Peyer's patch (tissue), 4 donors: Measurements from ENCODE around the gene KPNA4. TPM values are rescaled to one million over a fixed set of nuclear protein-coding genes. Genes with fewer than 3 reads are reported as not detected.

Experiments used
- DNase-seq, 3 donors: peaks; one replicate each; pipeline ENCODE4 v3.0.0-alpha.2; 2017 to 2019
- H3K27ac ChIP-seq, 4 donors: fragments of 200-600 bp; sonication (generic); one replicate each; pipeline ENCODE4 v1.5.1; 2016 to 2019
- H3K27me3 ChIP-seq, 2 donors: fragments of 200-600 bp; sonication (generic); one replicate each; pipeline ENCODE4 v1.5.1; 2019
- H3K36me3 ChIP-seq, 3 donors: fragments of 200-600 bp; sonication (generic); one replicate each; pipeline ENCODE4 v1.5.1; 2016 to 2019
- H3K4me1 ChIP-seq, 4 donors: fragments of 200-600 bp; sonication (generic); one replicate each; pipeline ENCODE4 v1.5.1; 2016 to 2019
- H3K4me3 ChIP-seq, 4 donors: fragments of 200-600 bp; sonication (generic); 1 replicate in 3 of 4; 2 replicates in 1 of 4; pipeline ENCODE4 v1.5.1; 2016 to 2019; ENCODE audit warnings: mild to moderate bottlenecking in 1 of 4
- H3K9me3 ChIP-seq, 4 donors: fragments of 200-600 bp; sonication (generic); one replicate each; pipeline ENCODE4 v1.5.1; 2016 to 2019; ENCODE audit warnings: mild to moderate bottlenecking in 1 of 4
- POLR2A ChIP-seq, 2 donors: fragments of 450-650 bp; IDR thresholded peaks; one replicate each; pipeline ENCODE4 v1.5.1; 2017; ENCODE audit warnings: antibody characterized with exemption in 2 of 2, mild to moderate bottlenecking in 2 of 2, moderate library complexity in 2 of 2
- small RNA-seq, 2 donors: library from RNA; depleted of rRNA; stranded (forward); fragments of <200 nt; gene quantifications; one replicate each; pipeline ENCODE3, GENCODE V24; 2016
- total RNA-seq, 4 donors: library from RNA; depleted of rRNA; stranded (reverse); fragments of >200 nt; gene quantifications; one replicate each; pipeline ENCODE4 v1.1.0, GENCODE V29; 2016
- TF ChIP-seq, protein P1 (sequence below), 6 experiments: fragments of 450-650 bp in 4 of 6; fragments of 200-600 bp in 2 of 6; sonication (generic) in 1 of 6; IDR thresholded peaks; one replicate each; pipeline ENCODE4 v1.5.1; 2017 to 2019; ENCODE audit warnings: antibody characterized with exemption in 6 of 6, mild to moderate bottlenecking in 3 of 6, moderate library complexity in 1 of 6

KPNA4 gene
- total RNA-seq, 4 donors from 2014 or later = 15.2 to 20.5 (median 18.4) TPM

- H3K36me3 ChIP-seq = no peaks in the 10 kb centered on the region
- TF ChIP-seq POLR2A (IDR thresholded peaks at IDR 0.05) = peak in 1 of 2 donors; percentile 63
- TF ChIP-seq, protein P1, sequence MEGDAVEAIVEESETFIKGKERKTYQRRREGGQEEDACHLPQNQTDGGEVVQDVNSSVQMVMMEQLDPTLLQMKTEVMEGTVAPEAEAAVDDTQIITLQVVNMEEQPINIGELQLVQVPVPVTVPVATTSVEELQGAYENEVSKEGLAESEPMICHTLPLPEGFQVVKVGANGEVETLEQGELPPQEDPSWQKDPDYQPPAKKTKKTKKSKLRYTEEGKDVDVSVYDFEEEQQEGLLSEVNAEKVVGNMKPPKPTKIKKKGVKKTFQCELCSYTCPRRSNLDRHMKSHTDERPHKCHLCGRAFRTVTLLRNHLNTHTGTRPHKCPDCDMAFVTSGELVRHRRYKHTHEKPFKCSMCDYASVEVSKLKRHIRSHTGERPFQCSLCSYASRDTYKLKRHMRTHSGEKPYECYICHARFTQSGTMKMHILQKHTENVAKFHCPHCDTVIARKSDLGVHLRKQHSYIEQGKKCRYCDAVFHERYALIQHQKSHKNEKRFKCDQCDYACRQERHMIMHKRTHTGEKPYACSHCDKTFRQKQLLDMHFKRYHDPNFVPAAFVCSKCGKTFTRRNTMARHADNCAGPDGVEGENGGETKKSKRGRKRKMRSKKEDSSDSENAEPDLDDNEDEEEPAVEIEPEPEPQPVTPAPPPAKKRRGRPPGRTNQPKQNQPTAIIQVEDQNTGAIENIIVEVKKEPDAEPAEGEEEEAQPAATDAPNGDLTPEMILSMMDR (IDR thresholded peaks at IDR 0.05) = peak in 3 of 6 experiments; percentile 2 to 12 (median 2)
- H3K9me3 ChIP-seq = no peaks in the 10 kb centered on the region
- H3K27ac ChIP-seq = peak within 1 kb of the TSS; percentile 68 to 83 (median 81)
- peaks cover 0 to 7% (median 0%) of the 10 kb centered on the region in 4 donors for H3K4me1 ChIP-seq
- no peaks in the 10 kb centered on the region for H3K27me3 ChIP-seq
- H3K4me3 ChIP-seq = peak within 1 kb of the TSS; percentile 55 to 72 (median 62)
- peak; percentile 93 to 98 (median 95) for DNase-seq
Measured at GRCh38 chr3:160449636-160450598, 115.5 kb downstream of the KPNA4 start, which contains the start of gene TRIM59. TRIM59 (minus strand) TSS chr3:160449786; CDS start chr3:160439183, 10,603 bp downstream.

- H3K27me3 ChIP-seq = no peaks in the 10 kb centered on the region
- TF ChIP-seq, protein P1 (IDR thresholded peaks at IDR 0.05) = no peak
- TF ChIP-seq POLR2A (IDR thresholded peaks at IDR 0.05) = no peak
- peak overlapping the region; percentile 68 to 83 (median 81) for H3K27ac ChIP-seq
- H3K36me3 ChIP-seq = no peaks in the 10 kb centered on the region
- H3K4me1 ChIP-seq = peaks cover 0 to 7% (median 0%) of the 10 kb centered on the region in 4 donors
- H3K4me3 ChIP-seq = peak overlapping the region; percentile 55 to 72 (median 62)
- DNase-seq = no peak
- no peaks in the 10 kb centered on the region for H3K9me3 ChIP-seq
Measured at GRCh38 chr3:160448845-160449635, 116.3 kb downstream of the KPNA4 start.

GRCh38 chr3:160447544-160447943 lies 117.8 kb downstream of the KPNA4 start:
- Histone ChIP-seq H3K27ac (no peak overlapping the region), H3K9me3 (no peaks in the 10 kb centered on the region), H3K4me1 (peaks cover 0 to 7% (median 0%) of the 10 kb centered on the region in 4 donors), H3K4me3 (no peak overlapping the region), H3K27me3 (no peaks in the 10 kb centered on the region), H3K36me3 (no peaks in the 10 kb centered on the region)
- no peak for DNase-seq
- TF ChIP-seq POLR2A (IDR thresholded peaks at IDR 0.05) = no peak
- TF ChIP-seq, protein P1 (IDR thresholded peaks at IDR 0.05) = no peak

DNA sequence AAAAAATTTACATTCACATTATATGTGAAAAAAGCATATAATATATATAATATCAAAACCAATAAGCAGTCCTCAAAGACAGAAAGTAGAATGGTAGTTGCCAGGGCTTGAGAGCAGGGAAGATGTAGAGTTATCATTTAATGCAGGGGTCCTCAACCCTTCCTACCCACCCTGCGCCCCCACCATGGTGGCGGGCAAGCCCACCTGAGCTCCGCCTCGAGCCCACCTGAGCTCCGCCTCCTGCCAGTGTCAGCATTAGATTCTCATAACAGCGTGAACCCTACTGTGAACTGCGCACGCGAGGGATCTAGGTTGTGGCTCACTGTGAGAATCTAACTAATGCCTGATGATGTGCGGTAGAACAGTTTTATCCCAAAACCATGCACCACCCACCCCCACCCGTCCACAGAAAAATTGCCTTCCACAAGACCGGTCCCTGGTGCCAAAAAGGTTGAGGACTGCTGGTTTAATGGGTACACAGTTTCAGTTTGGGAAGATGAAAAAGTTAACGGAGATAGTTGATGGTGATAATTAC lies 118.8 kb downstream of the KPNA4 start:
- peaks cover 0 to 7% (median 0%) of the 10 kb centered on the region in 4 donors for H3K4me1 ChIP-seq
- H3K4me3 ChIP-seq = no peak overlapping the region
- no peaks in the 10 kb centered on the region for H3K27me3 ChIP-seq
- no peak for DNase-seq
- no peak overlapping the region for H3K27ac ChIP-seq
- H3K9me3 ChIP-seq = no peaks in the 10 kb centered on the region
- no peaks in the 10 kb centered on the region for H3K36me3 ChIP-seq
- TF ChIP-seq, protein P1 (IDR thresholded peaks at IDR 0.05) = no peak
- no peak for TF ChIP-seq POLR2A (IDR thresholded peaks at IDR 0.05)

- Histone ChIP-seq H3K36me3 (no peaks in the 10 kb centered on the region), H3K27me3 (no peaks in the 10 kb centered on the region), H3K4me3 (no peak overlapping the region), H3K9me3 (no peaks in the 10 kb centered on the region), H3K27ac (no peak overlapping the region), H3K4me1 (peaks cover 0 to 7% (median 0%) of the 10 kb centered on the region in 4 donors)
- no peak for DNase-seq
- TF ChIP-seq POLR2A (IDR thresholded peaks at IDR 0.05) = no peak
Measured at GRCh38 chr3:160445854-160446253, 119.5 kb downstream of the KPNA4 start.

Small RNA genes within 50 kb of the gene (small RNA-seq; reads per million reads assigned to genes)
- gene RNU7-136P = 0 reads per million in 2 donors

Other genes with a start within 250 kb of the KPNA4 start
- 10 to 100 TPM; 10.5 to 35.5 (median 15.4) TPM for gene IFT80, start 166.3 kb downstream of the KPNA4 start, total RNA-seq
- gene SMC4, start 165.9 kb downstream of the KPNA4 start, total RNA-seq = 100 to 1,000 TPM in 1 of 4 donors, 10 to 100 TPM in 3; 34.3 to 123 (median 50.8) TPM
- gene TRIM59, start 115.8 kb downstream of the KPNA4 start, total RNA-seq = 1 to 10 TPM; 1.7 to 6.7 (median 4.1) TPM
- 10 to 100 TPM in 3 of 4 donors, 1 to 10 TPM in 1; 2.5 to 28.9 (median 16.5) TPM for gene ARL14, start 111.6 kb upstream of the KPNA4 start, total RNA-seq
- gene PPM1L, start 190.7 kb upstream of the KPNA4 start, total RNA-seq = 10 to 100 TPM in 3 of 4 donors, 1 to 10 TPM in 1; 8.4 to 17.8 (median 12.7) TPM